ENCODE data around the gene MSLN. TPM values are rescaled to one million over a fixed set of nuclear protein-coding genes. Genes with fewer than 3 reads are reported as not detected.
"Not testable (repeated sequence)": the region's sequence is repeated elsewhere in the genome, so short reads cannot be mapped to it uniquely, and the experiment has no call there.

MSLN gene
- total RNA-seq, 1 donor from 2014 or later, result 5.3 TPM

DNA sequence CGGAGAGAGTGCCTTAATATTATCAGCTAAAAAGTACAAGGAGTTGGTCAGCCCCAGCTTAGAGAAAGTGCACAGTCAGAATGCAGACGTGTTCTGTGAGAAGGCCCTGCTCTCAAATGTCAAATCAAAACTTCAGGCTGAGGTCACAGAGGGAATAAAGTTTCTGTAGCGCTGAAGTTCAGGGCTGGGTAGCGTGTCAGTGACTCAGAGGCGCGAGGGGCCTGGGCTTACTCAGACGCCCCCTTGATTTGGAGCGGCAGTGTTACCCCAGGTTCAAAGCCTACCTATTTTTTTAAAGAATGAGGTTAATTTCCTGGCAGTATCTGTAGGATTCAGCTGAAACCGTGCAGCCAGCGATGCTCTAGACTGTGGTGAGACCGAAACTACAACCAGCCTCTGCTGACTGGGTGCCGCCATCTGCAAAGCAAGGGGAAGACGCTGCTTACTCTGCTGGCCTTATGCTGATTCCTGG is 24.5 kb upstream of the MSLN start:
- no peak for DNase-seq

DNA sequence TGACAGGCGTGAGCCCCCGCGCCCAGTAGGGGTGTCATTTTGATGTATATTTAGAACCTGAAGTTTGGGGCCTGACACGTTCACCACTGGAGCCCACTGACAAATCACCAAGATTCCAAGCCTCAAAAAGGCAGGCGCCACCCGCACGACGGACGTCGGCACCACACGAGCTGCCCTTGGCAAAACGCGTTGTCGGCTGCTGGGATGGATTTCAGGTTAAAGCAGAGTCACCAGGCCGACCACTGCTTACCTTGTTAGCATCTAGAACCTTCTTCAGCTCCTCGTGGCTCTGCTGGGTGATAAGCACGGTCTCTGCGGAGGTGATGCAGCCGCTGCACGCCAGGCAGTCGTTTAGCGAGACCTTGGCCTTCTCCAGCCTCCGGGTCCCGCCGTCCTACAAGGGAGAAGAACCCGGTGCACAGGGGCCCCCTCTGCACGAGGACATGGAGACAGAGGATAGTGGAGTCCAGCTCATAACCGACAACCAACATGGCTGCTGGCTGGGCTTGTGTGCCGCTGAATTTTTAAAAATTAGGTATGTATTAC is 23.5 kb upstream of the MSLN start:
- no peak for DNase-seq

DNA sequence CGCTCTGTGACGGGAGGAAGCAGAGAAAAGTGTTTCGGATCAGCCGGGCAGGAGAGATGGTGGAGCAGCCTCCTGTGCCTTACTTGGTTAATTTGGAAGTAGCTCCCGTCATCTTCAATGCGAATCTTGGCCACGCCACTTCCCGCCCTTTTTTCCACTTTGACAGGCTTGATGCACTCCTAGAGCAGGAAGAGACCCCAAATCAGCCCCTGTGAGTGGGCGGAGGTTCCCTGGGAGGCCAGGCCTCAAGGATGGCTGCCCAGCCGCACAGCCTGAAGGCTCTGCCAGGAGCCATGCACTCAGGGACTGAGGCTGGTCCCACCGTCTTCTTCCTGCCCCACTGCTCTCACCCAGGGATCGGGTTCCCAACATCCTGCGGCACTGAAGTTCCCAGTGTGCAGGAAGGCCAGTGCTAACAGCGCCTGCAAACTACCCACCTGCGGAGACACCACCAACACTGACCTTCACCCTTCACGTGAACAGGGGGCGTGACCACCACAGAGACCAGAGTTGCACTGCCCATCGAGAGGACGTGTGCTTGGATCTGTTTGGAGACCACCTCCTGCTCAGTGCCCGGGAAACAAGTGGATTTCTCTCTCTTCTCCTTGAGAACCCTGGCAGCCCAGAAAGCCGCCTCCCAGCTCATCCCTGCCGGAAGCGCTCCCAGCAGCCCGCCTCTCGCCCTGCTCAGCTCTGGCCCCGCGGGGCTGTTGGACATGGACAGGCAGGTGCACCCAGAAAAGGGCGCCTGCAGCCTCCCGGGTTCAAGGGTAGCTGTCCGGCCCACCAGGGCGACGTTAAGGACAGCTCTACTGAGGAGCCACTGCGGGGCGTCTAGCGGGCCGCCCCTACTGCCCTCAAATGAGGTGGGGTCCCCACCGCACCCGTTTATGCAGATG is 20.7 kb upstream of the MSLN start:
- no peak for DNase-seq

DNA sequence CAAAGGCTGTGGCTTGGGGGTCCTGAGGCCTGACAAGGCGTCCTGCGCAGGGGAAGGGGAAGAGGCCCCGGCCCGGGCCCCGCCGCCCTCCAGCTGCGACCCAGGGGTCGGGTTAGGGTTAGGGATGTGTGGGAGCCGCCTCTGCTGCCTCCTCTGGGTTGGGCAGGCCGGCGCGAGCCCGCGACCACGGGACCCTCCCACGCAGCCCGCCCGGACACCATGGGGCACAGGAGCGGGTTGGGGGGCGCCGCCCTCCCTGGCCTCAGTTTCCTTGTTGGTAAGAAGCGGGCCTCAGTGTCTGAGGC is 20.1 kb upstream of the MSLN start:
- DNase-seq, result no peak

- DNase-seq, result peak; percentile 94
These were observed 19.6 kb upstream of the MSLN start, which contains the start of gene CIAO3 for GRCh38 chr16:740764-741505. Gene CIAO3 (minus strand): TSS chr16:740997. CDS start chr16:740985, 12 bp downstream.

- no peak for DNase-seq
These were observed 18.4 kb upstream of the MSLN start for GRCh38 chr16:741986-742629.

DNA sequence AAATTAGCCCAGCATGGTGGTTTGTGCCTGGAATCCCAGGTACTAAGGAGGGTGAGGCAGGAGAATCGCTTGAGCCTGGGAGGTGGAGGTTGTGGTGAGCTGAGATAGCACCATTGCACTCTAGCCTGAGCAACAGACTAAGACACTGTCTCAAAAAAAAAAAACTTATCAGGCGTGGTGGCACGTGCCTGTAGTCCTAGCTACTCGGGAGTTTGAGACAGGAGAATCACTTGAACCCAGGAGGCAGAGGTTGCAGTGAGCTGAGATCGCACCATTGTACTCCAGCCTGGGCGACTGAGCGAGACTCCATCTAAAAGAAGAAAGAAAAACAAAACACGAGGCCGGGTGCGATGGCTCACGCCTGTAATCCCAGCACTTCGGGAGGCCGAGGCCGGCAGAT is 17.6 kb upstream of the MSLN start:
- not testable (repeated sequence) for DNase-seq

GRCh38 chr16:743794-744500 is 16.6 kb upstream of the MSLN start:
- no peak for DNase-seq

- no peak for DNase-seq
These were observed 14.8 kb upstream of the MSLN start for GRCh38 chr16:745739-746138.

DNA sequence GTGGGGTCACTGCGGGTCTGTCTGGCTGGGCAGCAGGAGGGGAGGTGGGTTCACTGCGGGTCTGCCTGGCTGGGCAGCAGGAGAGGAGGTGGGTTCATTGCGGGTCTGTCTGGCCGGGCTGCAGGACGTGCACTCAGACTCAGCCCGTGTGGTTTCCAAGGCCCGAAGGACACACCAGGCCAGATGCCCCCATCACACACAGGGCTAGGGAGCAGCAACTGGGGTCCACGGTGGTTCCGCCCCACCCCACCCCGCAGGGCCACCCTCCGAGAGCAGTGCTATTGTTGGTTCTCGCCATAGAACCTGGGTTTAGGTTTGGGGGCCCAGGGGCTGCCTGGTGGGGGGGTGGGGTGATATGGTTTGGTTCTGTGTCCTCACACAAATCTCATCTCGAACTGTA is 13.9 kb upstream of the MSLN start:
- no peak for DNase-seq

GRCh38 chr16:747978-748746 is 12.4 kb upstream of the MSLN start:
- no peak for DNase-seq

GRCh38 chr16:749010-749409 is 11.5 kb upstream of the MSLN start:
- DNase-seq, result no peak

DNA sequence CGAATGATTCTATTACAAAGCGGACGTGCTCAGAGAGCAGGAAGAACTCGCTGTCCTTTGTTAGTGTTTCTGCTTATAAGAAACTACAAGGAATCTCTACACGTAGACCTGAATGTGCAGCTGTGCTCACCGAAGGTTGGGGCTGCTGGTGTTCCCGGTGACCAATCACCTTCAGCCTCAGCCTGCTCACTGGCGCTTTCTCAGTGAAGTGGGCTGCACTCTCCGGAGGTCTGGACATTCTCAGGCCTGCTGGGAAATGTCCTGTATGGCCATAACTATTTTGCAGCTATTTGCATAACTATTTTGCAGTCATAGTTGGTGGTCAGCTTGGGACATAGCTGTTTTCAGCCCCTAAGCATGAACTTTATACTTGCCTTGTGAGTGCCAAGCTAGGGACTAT is 10.0 kb upstream of the MSLN start:
- DNase-seq, result peak; percentile 73

GRCh38 chr16:751152-752006 is 9.2 kb upstream of the MSLN start:
- no peak for DNase-seq

DNA sequence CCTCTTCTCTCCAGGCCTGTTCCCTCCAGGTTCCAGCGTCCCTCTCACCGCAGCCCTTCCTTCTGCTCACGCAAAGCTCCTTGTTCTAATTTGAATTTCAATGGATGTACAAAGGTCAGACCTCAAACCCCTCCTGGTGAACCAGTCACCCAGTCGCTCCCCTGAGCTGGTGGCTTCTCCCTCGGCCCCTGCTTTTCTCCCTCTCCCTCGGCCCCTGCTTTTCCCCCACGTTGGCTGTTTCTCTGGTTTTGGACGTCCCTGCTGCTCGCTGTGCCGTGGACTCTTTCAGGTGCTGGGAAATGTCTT is 8.6 kb upstream of the MSLN start:
- no peak for DNase-seq

- not testable (repeated sequence) for DNase-seq
These were observed 6.4 kb upstream of the MSLN start for GRCh38 chr16:754121-754607.

DNA sequence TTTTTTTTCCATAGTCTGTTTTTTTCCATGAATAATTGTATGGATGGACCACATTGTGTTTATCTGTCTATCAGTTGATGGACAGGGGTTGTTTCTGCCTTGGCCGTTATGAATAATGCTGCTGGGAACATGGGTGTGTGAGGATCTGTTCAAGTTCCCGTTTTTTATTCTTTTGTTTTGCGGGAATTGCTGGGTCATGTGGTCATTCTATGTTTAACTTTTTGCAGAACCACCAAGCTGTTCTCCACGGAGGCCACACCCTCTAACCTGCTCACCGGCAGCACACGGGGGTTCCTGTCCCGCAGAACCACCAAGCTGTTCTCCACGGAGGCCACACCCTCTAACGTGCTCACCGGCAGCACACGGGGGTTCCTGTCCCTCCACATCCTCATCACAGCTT is 5.9 kb upstream of the MSLN start:
- no peak for DNase-seq

- DNase-seq, result no peak
These were observed 4.1 kb upstream of the MSLN start for GRCh38 chr16:756428-756827.

GRCh38 chr16:759110-759910 is 1.2 kb upstream of the MSLN start:
- peak; percentile 45 for DNase-seq

Measured in tongue (tissue), 2 donors.